ENCODE data around the gene CHN1. TPM values are rescaled to one million over a fixed set of nuclear protein-coding genes. Genes with fewer than 3 reads are reported as not detected.

CHN1 gene
- total and polyA plus RNA-seq, 2 donors, result 13.2 to 31.1 TPM

DNA sequence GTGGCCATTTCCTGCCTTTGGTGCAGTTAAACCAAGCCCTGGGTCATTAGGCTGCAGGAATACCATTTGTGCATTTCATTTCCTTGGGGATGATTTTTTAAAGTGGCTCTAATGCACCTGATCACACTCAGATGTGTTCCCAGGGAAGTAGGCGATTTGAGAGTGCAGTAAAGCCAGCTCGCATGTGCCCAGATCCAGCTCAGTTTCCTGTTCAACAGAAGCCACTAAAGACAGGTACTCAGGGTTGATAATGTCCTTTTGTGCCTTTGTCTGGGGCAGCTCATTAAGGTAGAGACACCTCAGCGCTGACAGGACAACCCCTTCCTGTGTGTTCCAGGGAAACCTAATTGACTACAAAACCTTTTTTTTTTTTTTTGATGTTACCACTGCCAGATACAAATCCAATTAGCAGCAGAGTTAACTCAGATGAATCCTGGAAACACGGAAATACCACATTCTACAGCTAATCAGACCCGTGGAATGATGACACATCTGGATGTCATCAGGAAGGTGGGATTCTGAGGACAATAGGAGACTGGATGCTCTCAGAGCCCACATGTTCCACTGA, 225.7 kb downstream of the CHN1 start:
- 90% methylated on average over 5 of the region's 5 CpGs for WGBS
- H3K27ac ChIP-seq (ENCODE audit: low read depth), result no peak overlapping the region
- H3K4me3 ChIP-seq (ENCODE audit: low read depth, low read length), result no peak overlapping the region
- no peaks in the 10 kb centered on the region for H3K4me1 ChIP-seq (ENCODE audit: insufficient read depth)
- H3K36me3 ChIP-seq (ENCODE audit: insufficient read depth), result no peaks in the 10 kb centered on the region
- DNase-seq (ENCODE audit: extremely low spot score), result no peak

DNA sequence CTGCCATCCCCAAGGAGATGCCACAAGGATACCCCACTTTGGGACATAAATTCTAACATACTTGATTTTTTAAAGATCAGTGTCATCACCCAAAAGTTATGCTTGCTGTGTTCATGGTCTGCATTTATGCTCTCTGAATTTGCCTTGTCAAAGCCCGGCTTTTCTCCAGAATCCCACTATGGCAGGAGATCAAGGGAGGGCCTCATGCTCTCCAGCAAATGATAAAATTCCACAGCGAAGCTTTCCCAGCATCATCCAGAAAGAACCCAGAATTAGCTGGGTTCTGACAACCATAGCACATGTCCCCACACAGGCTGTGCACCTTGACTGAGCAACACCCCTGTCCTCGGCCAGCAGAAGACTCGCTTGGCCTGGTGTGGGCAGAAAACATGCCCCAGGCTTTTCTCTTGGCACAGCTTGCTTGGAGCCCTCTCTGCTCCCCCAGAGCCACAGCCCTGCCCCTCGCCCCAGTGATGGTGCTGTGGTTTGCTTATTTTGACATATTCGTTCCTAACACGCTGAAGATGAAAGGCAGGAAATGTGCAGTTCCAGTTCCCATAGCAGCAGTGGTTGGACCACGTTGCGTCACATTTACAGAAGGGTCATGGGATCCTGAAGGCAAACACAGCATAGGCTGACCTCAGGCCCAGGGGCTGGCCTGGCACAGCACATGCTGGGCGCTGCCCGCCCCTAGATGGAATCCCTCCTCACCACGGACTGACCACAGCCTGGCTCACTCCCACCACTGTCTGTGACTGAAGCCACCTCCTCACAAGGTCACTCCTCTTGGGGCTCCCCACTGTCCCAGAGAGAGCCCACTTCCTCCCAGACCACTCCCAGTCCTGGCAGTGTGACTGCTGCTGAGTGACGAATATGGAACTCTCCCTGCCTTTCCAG, 226.8 kb downstream of the CHN1 start:
- H3K4me3 ChIP-seq (ENCODE audit: low read depth, low read length), result no peak overlapping the region
- 58% methylated on average over 13 of the region's 13 CpGs for WGBS
- no peak overlapping the region for H3K27ac ChIP-seq (ENCODE audit: low read depth)
- H3K36me3 ChIP-seq (ENCODE audit: insufficient read depth), result no peaks in the 10 kb centered on the region
- H3K4me1 ChIP-seq (ENCODE audit: insufficient read depth), result no peaks in the 10 kb centered on the region
- DNase-seq (ENCODE audit: extremely low spot score), result no peak

DNA sequence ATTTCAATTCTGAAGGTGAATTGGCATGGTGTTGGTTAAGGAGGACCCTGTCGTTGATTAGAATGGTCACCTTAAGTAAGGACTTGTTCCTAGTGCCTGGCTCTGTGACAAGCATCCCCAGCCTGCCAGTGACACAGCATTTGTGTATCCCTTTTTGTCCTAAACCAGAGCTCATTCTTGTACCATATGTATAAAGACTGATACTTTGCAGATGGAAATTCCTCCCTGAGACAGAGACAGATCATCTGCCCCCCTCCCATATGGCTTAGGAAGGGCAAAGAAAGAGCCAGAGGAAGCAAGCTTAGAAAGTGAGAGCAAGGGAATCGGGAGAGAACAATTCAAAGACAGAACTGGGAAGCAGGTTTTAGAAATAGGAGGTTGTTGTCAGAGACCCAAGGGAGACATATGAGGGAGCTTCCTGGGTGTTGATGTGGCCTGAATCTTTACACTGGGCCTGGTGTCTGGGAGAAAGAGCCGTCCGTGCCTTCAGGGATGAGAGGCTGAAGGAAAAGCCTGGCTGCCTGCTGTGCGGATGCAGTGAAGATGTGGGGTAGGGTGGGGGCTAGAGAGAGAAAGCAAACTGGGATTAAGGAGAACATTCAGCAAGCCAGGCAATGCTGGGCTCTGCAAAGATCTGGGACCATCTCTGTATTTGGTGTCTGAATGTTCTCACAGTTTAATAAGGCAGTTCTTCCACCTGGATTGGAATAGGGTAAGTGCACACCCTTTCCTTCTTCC, 227.7 kb downstream of the CHN1 start:
- Histone ChIP-seq H3K4me1 (ENCODE audit: insufficient read depth) (no peaks in the 10 kb centered on the region), H3K27ac (ENCODE audit: low read depth) (no peak overlapping the region), H3K36me3 (ENCODE audit: insufficient read depth) (no peaks in the 10 kb centered on the region), H3K4me3 (ENCODE audit: low read depth, low read length) (no peak overlapping the region)
- no peak for DNase-seq (ENCODE audit: extremely low spot score)
- WGBS, result 63% methylated on average over 5 of the region's 5 CpGs

DNA sequence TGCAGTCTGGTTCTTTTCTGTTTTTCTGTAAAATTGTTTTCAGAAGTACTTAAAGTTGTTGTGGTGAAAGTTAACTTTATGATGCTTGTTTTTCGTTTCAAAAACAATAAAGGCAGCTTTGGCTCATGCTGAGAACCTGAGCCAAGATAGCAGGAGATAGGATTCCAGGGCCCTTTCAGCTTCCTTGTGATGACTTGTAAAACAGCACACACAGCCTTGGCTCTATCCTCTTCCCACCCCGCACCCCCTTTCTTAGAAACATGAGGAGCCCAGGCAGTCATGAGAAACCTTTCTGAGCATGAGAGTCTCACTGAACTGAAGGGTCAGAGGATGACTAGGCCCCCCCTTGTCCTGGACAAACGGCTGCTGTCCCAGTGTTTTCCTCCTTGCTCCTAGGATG, 228.5 kb downstream of the CHN1 start:
- no peaks in the 10 kb centered on the region for H3K4me1 ChIP-seq (ENCODE audit: insufficient read depth)

DNA sequence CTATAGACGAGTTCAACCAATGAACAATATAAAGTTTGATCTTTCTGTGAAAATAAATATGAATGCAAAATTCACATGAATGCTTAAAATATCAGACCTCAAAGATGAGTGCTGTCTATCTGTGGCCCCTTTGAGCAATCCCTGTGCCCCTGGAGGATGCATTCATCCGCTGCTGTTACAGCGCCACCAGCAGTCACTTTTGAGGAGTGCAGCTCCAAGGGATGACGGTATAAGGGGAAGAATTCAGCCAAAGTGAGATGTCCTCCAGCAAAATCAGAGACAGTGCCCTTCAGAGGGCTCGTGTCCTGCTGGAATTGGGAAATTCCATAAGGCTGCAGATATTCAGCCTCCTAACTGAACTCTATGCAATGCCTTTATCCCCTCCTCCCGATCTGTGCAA, 229.0 kb downstream of the CHN1 start:
- no peak for DNase-seq (ENCODE audit: extremely low spot score)
- Histone ChIP-seq H3K4me1 (ENCODE audit: insufficient read depth) (no peaks in the 10 kb centered on the region), H3K27ac (ENCODE audit: low read depth) (no peak overlapping the region), H3K4me3 (ENCODE audit: low read depth, low read length) (no peak overlapping the region), H3K36me3 (ENCODE audit: insufficient read depth) (no peaks in the 10 kb centered on the region)
- WGBS, result 74% methylated on average over 6 of the region's 6 CpGs

More for the DNA sequence above, 228.5 kb downstream of the CHN1 start:
- Histone ChIP-seq H3K36me3 (ENCODE audit: insufficient read depth) (no peaks in the 10 kb centered on the region), H3K27ac (ENCODE audit: low read depth) (no peak overlapping the region), H3K4me3 (ENCODE audit: low read depth, low read length) (no peak overlapping the region)
- 51% methylated on average over 3 of the region's 3 CpGs for WGBS
- DNase-seq (ENCODE audit: extremely low spot score), result no peak

DNA sequence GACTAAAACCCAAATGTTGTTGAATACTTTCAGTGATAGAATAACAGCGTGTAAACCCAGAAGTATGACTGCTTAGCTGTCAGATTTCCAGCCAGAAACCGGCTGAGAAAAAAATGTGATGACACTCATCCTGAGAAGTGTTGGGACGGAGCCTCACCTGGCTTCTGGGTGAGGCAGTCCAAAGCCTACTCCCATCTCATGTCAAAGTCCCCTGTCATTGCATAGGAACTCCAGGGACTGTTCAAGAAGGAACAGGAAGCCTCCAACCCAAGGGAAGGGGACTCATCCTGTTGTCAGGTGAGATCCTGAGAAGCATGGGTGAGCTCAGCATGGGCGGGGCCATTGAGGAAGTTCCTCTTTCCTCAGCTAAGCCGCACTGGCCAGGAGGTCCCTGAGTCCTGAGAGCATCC, 229.6 kb downstream of the CHN1 start:
- DNase-seq (ENCODE audit: extremely low spot score), result no peak
- Histone ChIP-seq H3K4me1 (ENCODE audit: insufficient read depth) (no peaks in the 10 kb centered on the region), H3K36me3 (ENCODE audit: insufficient read depth) (no peaks in the 10 kb centered on the region), H3K27ac (ENCODE audit: low read depth) (no peak overlapping the region), H3K4me3 (ENCODE audit: low read depth, low read length) (no peak overlapping the region)
- 61% methylated on average over 5 of the region's 5 CpGs for WGBS

DNA sequence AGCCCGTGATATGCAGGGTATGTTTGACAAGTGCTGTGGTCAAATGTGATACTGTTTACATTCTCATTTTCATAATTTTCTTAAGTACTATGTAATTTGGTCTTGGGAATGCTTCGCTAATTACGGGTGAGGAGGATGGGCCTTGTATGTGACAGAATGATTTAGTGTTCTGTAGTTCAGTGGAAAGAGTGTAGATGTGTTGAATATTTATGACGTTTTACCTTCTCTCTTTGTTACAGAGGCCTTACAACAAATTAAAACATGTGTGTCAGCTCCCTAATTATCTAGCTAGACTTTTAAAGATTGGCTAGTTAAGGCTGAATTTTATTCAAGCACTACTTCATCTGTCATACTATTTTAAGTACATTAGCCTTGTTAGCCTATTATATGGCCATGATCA, 230.3 kb downstream of the CHN1 start:
- 93% methylated on average over 4 of the region's 4 CpGs for WGBS
- H3K36me3 ChIP-seq (ENCODE audit: insufficient read depth), result no peaks in the 10 kb centered on the region
- no peaks in the 10 kb centered on the region for H3K4me1 ChIP-seq (ENCODE audit: insufficient read depth)
- DNase-seq (ENCODE audit: extremely low spot score), result no peak
- no peak overlapping the region for H3K4me3 ChIP-seq (ENCODE audit: low read depth, low read length)
- H3K27ac ChIP-seq (ENCODE audit: low read depth), result no peak overlapping the region

DNA sequence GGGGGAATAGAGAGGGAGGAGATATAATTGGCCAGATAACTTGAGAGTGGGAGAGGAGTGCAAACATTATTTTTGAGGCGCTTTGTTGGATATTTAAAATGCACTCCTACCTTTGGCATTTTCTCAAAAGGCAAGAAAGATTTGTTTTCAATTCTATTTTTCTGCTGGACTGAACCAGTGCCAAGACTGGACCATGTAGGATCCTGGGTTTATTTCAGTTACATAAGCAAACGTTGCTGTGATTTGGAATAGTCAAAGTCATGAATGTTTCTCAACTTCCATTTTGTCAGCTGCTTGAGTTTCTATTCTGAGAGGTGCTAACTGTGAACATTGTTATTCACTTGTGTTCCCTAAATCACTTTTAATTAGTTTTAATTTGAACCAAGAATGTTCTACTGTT, 232.0 kb downstream of the CHN1 start:
- no peak overlapping the region for H3K27ac ChIP-seq (ENCODE audit: low read depth)
- no peak overlapping the region for H3K4me3 ChIP-seq (ENCODE audit: low read depth, low read length)
- H3K4me1 ChIP-seq (ENCODE audit: insufficient read depth), result no peaks in the 10 kb centered on the region

DNA sequence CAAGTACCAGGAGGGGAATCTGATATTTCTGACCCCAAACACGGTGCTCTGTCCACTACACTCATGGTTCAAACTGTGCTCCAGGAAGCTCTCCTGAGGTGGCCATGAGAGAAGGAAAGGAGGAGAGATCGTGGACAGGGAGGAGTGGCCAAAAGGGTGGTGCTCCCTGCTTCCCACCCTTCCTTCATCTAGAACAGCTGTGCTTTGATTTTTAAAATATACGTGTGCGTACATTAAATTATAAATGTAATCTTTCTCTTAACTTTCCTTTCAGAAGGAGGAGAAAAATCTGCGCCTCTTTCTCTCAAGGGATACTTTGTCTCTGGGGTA, 232.7 kb downstream of the CHN1 start:
- WGBS, result 78% methylated on average over 5 of the region's 5 CpGs
- DNase-seq (ENCODE audit: extremely low spot score), result no peak
- no peak overlapping the region for H3K4me3 ChIP-seq (ENCODE audit: low read depth, low read length)
- no peaks in the 10 kb centered on the region for H3K36me3 ChIP-seq (ENCODE audit: insufficient read depth)
- no peaks in the 10 kb centered on the region for H3K4me1 ChIP-seq (ENCODE audit: insufficient read depth)
- no peak overlapping the region for H3K27ac ChIP-seq (ENCODE audit: low read depth)

More for the DNA sequence above, 232.0 kb downstream of the CHN1 start:
- 53% methylated on average over 2 of the region's 2 CpGs for WGBS
- H3K36me3 ChIP-seq (ENCODE audit: insufficient read depth), result no peaks in the 10 kb centered on the region
- no peak for DNase-seq (ENCODE audit: extremely low spot score)

DNA sequence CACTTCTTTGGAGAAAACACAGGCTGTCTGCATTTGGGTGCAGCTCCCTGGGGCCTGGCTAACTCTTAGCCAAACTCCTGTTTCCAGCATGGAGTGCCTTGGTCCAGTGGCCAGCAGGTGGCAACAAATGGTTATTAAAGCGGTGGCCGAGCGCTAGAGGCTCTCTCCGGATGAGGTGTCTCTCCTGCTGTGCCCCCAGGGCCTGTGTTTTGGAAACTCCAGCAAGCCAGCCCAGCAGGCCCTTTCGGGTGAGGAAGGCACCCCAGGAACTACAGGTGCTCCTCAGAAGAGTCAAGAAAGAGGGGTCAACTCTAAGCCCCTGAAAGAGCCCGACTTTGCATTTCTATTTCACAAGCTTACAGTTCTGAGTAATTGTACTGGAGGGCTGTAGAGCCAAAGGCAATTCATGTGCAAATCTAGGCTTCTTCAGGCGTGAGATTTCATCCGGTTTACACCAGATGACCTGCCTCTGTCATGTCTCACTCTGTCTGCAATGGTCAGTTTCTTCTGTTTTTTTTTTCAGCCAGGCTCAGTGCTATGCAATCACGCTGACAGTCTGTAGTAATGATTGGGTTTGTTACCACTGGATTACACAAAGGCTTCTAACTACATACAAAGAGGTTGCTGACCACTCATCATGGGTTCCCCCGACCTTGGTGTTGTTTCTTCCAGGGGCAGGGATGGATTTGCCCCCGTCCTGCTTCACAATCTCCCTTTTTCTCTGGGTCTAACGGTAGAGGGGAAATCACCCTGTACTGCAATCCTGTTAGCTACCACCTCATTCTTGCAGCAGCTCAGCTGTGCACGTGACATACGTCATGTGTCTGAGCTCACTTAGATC, 233.3 kb downstream of the CHN1 start:
- Histone ChIP-seq H3K27ac (ENCODE audit: low read depth) (no peak overlapping the region), H3K4me3 (ENCODE audit: low read depth, low read length) (no peak overlapping the region), H3K36me3 (ENCODE audit: insufficient read depth) (no peaks in the 10 kb centered on the region), H3K4me1 (ENCODE audit: insufficient read depth) (no peaks in the 10 kb centered on the region)
- 40% methylated on average over 14 of the region's 14 CpGs for WGBS
- no peak for DNase-seq (ENCODE audit: extremely low spot score)

DNA sequence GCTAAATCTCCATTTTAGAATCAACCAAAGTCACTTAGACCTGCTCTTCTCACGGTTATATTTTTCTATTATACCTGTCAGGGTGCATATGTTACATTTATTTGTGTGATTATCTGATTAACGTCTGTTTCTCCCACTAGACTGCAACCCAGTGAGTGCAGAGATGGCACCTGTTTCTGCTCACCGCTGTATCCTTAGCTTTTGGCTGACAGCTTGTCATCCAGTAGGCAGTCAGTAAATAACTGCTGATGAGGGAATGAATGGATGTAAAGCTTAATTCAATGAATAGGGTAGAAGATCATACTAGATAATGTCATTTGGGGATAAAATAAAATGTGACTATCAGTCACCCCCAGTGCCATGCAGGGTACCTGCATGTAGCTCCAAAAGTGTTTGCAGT, 234.0 kb downstream of the CHN1 start:
- Histone ChIP-seq H3K36me3 (ENCODE audit: insufficient read depth) (no peaks in the 10 kb centered on the region), H3K4me3 (ENCODE audit: low read depth, low read length) (no peak overlapping the region), H3K27ac (ENCODE audit: low read depth) (no peak overlapping the region), H3K4me1 (ENCODE audit: insufficient read depth) (no peaks in the 10 kb centered on the region)
- no peak for DNase-seq (ENCODE audit: extremely low spot score)
- WGBS, result 69% methylated on average over 3 of the region's 3 CpGs

DNA sequence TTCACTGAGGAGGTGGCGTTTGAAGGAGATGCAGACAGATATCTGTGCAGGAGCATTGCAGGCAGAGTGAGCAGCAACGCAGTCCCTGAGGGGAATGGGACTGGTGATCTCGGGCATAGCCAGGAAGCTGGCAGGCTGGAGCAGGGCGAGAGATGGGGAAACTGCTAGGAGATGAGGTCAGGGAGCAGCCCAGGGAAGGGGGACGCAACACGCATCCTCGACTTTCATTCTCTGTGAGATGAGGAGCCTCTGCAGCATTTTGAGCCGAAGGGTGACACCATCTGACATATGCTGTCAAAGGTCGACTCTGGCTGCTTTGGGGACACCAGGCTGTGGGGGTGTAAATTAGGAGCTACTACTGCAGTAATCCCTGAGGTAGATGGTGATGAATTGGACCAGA, 236.6 kb downstream of the CHN1 start:
- H3K27ac ChIP-seq (ENCODE audit: low read depth), result no peak overlapping the region
- H3K4me3 ChIP-seq (ENCODE audit: low read depth, low read length), result no peak overlapping the region
- H3K4me1 ChIP-seq (ENCODE audit: insufficient read depth), result no peaks in the 10 kb centered on the region
- DNase-seq (ENCODE audit: extremely low spot score), result no peak
- H3K36me3 ChIP-seq (ENCODE audit: insufficient read depth), result no peaks in the 10 kb centered on the region
- WGBS, result 77% methylated on average over 9 of the region's 9 CpGs

DNA sequence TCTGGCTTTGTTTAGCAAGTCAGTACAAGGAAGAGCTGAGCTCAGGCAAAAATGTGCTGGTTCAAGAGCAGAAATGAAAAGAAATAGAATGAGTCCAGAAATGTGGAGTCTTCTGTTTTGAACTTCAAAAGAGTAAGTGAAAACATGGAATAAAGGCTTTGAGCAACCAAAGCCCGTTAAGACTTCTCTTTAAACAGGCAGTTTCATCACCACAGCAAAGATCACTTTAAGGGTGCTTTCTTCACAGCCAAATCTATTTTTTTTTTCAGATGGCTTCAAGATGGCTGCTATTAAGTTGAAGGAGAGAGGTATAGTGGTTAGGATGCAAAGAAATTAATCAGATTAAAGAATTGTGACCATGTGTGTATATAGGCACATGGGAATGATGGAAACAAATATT, 238.9 kb downstream of the CHN1 start:
- 85% methylated on average over 1 of the region's 1 CpG for WGBS
- H3K4me1 ChIP-seq (ENCODE audit: insufficient read depth), result no peaks in the 10 kb centered on the region
- H3K36me3 ChIP-seq (ENCODE audit: insufficient read depth), result no peaks in the 10 kb centered on the region
- no peak for DNase-seq (ENCODE audit: extremely low spot score)
- no peak overlapping the region for H3K4me3 ChIP-seq (ENCODE audit: low read depth, low read length)
- no peak overlapping the region for H3K27ac ChIP-seq (ENCODE audit: low read depth)

All from urinary bladder (tissue), 4 donors.